Measurements from ENCODE around the gene CTNNAL1.

DNA sequence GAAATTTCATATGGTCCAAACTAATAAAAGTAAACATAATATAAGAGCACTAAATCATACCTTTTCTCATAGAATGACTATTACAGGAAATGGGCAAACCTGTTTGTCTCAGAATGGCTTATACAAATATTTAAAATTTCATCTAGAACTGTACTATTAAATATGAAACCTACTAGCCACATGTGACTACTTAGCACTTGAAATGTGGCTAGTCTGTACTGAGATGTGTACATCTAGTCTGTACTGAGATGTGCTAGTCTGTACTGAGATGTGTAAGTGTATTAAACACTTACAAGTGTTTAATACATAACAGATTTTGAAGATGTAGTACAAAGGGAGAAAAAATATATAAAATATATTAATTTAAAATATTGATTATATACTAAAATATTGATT lies 56.7 kb downstream of the CTNNAL1 start:
- TF ChIP-seq EP300 (IDR thresholded peaks at IDR 0.05; ENCODE audit: borderline replicate concordance in 1 of 2, low read depth in 2 of 2, low read length in 2 of 2) (no peak), GABPA (IDR thresholded peaks at IDR 0.05; ENCODE audit: borderline replicate concordance, insufficient read depth, low read length) (no peak), POLR2A (IDR thresholded peaks at IDR 0.05; ENCODE audit: control extremely low read depth in 1 of 2, low read depth in 2 of 2, low read length in 2 of 2) (no peak)
